ENCODE results near the gene C1orf105.
A peak's percentile ranks its signal among the peaks of the same experiment; 100 is the strongest.

C1orf105 gene

GRCh38 chr1:172394811-172395210 lies 25.7 kb upstream of the C1orf105 start:
- H3K4me3 ChIP-seq (ENCODE audit: low read length) = no peak overlapping the region
- H3K36me3 ChIP-seq (replicated peaks; ENCODE audit: insufficient read depth, low read length) = no peaks in the 10 kb centered on the region
- peaks cover 84% of the 10 kb centered on the region for H3K27me3 ChIP-seq (replicated peaks; ENCODE audit: insufficient read depth, low read length)
- H2AFZ ChIP-seq (ENCODE audit: low read length) = no peak overlapping the region
- H3K27ac ChIP-seq (ENCODE audit: low read length) = no peak overlapping the region
- H4K20me1 ChIP-seq (ENCODE audit: insufficient read depth, low read length) = 0 out of 2 replicates have a peak, but pooled peaks cover 3% of the 10 kb centered on the region
- peaks cover 25% of the 10 kb centered on the region for H3K4me1 ChIP-seq (ENCODE audit: low read length)
- no peaks in the 10 kb centered on the region for H3K9me2 ChIP-seq (replicated peaks; ENCODE audit: insufficient read depth, low read length)
- H3K9ac ChIP-seq (ENCODE audit: low read length) = no peak overlapping the region
- no peaks in the 10 kb centered on the region for H3K9me3 ChIP-seq (replicated peaks; ENCODE audit: insufficient read depth, low read length)
- TF ChIP-seq, protein P1, sequence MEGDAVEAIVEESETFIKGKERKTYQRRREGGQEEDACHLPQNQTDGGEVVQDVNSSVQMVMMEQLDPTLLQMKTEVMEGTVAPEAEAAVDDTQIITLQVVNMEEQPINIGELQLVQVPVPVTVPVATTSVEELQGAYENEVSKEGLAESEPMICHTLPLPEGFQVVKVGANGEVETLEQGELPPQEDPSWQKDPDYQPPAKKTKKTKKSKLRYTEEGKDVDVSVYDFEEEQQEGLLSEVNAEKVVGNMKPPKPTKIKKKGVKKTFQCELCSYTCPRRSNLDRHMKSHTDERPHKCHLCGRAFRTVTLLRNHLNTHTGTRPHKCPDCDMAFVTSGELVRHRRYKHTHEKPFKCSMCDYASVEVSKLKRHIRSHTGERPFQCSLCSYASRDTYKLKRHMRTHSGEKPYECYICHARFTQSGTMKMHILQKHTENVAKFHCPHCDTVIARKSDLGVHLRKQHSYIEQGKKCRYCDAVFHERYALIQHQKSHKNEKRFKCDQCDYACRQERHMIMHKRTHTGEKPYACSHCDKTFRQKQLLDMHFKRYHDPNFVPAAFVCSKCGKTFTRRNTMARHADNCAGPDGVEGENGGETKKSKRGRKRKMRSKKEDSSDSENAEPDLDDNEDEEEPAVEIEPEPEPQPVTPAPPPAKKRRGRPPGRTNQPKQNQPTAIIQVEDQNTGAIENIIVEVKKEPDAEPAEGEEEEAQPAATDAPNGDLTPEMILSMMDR (IDR thresholded peaks at IDR 0.05; ENCODE audit: low read length) = no peak
- no peak for TF ChIP-seq EZH2phosphoT487 (IDR thresholded peaks at IDR 0.05; ENCODE audit: low read length)
- no peak for TF ChIP-seq EZH2 (optimal IDR thresholded peaks at IDR 0.05; ENCODE audit: low read depth, low read length)
- DNase-seq = no peak
- no peaks in the 10 kb centered on the region for H3K79me2 ChIP-seq (ENCODE audit: low read length)
- peak overlapping the region; percentile 31; the same call in 1 of the 2 replicates for H3K4me2 ChIP-seq (ENCODE audit: low read depth, low read length)
- peaks cover 10% of the 10 kb centered on the region for H3F3A ChIP-seq (ENCODE audit: insufficient read depth, low read length)

GRCh38 chr1:172395576-172395975 lies 24.9 kb upstream of the C1orf105 start:
- Histone ChIP-seq H3K9ac (ENCODE audit: low read length) (no peak overlapping the region), H3K4me3 (ENCODE audit: low read length) (no peak overlapping the region), H3K27ac (ENCODE audit: low read length) (no peak overlapping the region), H3K9me3 (replicated peaks; ENCODE audit: insufficient read depth, low read length) (no peaks in the 10 kb centered on the region), H3K79me2 (ENCODE audit: low read length) (no peaks in the 10 kb centered on the region), H4K20me1 (ENCODE audit: insufficient read depth, low read length) (0 out of 2 replicates have a peak, but pooled peaks cover 3% of the 10 kb centered on the region), H3K4me1 (ENCODE audit: low read length) (peaks cover 19% of the 10 kb centered on the region), H2AFZ (ENCODE audit: low read length) (no peak overlapping the region), H3K9me2 (replicated peaks; ENCODE audit: insufficient read depth, low read length) (no peaks in the 10 kb centered on the region), H3F3A (ENCODE audit: insufficient read depth, low read length) (peaks cover 10% of the 10 kb centered on the region), H3K36me3 (replicated peaks; ENCODE audit: insufficient read depth, low read length) (no peaks in the 10 kb centered on the region), H3K27me3 (replicated peaks; ENCODE audit: insufficient read depth, low read length) (peaks cover 76% of the 10 kb centered on the region), H3K4me2 (ENCODE audit: low read depth, low read length) (no peak overlapping the region)
- DNase-seq = no peak
- TF ChIP-seq, protein P1 (IDR thresholded peaks at IDR 0.05; ENCODE audit: low read length) = no peak
- no peak for TF ChIP-seq EZH2phosphoT487 (IDR thresholded peaks at IDR 0.05; ENCODE audit: low read length)
- no peak for TF ChIP-seq EZH2 (optimal IDR thresholded peaks at IDR 0.05; ENCODE audit: low read depth, low read length)

GRCh38 chr1:172397221-172397620 lies 23.3 kb upstream of the C1orf105 start:
- Histone ChIP-seq H3K9me2 (replicated peaks; ENCODE audit: insufficient read depth, low read length) (no peaks in the 10 kb centered on the region), H3F3A (ENCODE audit: insufficient read depth, low read length) (peaks cover 7% of the 10 kb centered on the region), H3K4me3 (ENCODE audit: low read length) (no peak overlapping the region), H4K20me1 (ENCODE audit: insufficient read depth, low read length) (0 out of 2 replicates have a peak, but pooled peaks cover 3% of the 10 kb centered on the region), H2AFZ (ENCODE audit: low read length) (no peak overlapping the region), H3K9ac (ENCODE audit: low read length) (no peak overlapping the region), H3K27ac (ENCODE audit: low read length) (no peak overlapping the region), H3K4me1 (ENCODE audit: low read length) (peaks cover 12% of the 10 kb centered on the region), H3K27me3 (replicated peaks; ENCODE audit: insufficient read depth, low read length) (peaks cover 64% of the 10 kb centered on the region), H3K36me3 (replicated peaks; ENCODE audit: insufficient read depth, low read length) (no peaks in the 10 kb centered on the region), H3K79me2 (ENCODE audit: low read length) (no peaks in the 10 kb centered on the region), H3K9me3 (replicated peaks; ENCODE audit: insufficient read depth, low read length) (no peaks in the 10 kb centered on the region), H3K4me2 (ENCODE audit: low read depth, low read length) (no peak overlapping the region)
- no peak for TF ChIP-seq EZH2 (optimal IDR thresholded peaks at IDR 0.05; ENCODE audit: low read depth, low read length)
- TF ChIP-seq EZH2phosphoT487 (IDR thresholded peaks at IDR 0.05; ENCODE audit: low read length) = no peak
- TF ChIP-seq, protein P1 (IDR thresholded peaks at IDR 0.05; ENCODE audit: low read length) = no peak
- DNase-seq = no peak

Data from MM.1S (cell line).